CD4-positive, alpha-beta T cell treated with Interleukin-4 for 4 hours (primary cell): ENCODE measurements around the gene ASF1A.
"Not testable (repeated sequence)": the region's sequence is repeated elsewhere in the genome, so short reads cannot be mapped to it uniquely, and the experiment has no call there.

Experiments
- DNase-seq: peaks from one replicate; pipeline ENCODE4 v3.0.0-alpha.2; 2020

ASF1A gene

DNA sequence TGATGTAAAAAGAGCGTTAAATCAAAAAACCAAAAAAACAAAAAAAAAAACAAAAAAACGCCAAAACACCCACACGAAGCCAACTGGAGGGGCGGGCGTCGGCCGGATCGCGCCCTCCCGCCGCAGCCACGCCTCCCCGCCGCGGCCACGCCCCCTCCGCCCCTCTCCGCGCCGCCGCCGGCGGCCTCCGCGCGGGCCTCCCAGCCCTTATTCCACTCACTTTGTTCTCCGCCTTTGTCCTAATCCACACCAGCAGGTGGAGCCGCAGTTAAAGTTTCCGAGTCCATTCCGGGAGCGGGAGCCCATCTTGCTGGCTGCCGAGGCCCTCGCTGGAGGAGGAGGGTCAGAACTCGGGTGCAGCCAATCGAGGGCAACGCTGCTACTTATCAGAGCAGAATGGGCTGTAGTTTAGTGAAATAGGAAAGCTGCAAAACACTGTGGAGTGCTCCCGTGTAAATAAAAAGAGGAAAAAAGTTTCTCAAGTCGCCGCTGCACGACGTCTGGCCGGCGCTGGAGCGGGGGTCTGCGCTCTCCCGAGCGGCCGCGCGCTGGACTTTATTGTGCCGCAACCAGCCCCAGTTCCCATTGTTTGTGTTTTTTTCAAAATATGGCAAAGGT is at the start of gene ASF1A:
Gene ASF1A, plus strand, starts transcription at position 346 of the 618 bp plus-strand sequence. Its CDS starts 262 bp downstream, at position 608.
- DNase-seq = peak; percentile 99

DNA sequence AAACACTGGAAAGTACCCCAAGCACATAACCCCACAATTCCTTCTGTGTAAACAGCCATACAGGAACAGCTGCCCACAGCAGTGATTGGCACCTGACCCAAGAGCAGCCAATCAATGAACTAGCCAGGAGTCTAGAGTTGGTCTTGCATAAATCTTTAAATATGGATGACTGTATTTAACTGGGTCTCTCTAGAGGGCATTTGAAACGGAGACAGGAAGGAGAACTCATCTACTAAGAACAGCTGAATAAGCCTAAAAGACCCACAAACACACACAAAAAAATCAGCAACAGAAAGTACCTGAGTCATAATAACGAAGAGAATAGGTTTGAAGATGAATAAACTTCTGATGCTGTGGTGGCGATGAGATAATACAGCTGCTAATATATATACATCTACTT is 49.0 kb upstream of the ASF1A start:
- DNase-seq = peak; percentile 48

DNA sequence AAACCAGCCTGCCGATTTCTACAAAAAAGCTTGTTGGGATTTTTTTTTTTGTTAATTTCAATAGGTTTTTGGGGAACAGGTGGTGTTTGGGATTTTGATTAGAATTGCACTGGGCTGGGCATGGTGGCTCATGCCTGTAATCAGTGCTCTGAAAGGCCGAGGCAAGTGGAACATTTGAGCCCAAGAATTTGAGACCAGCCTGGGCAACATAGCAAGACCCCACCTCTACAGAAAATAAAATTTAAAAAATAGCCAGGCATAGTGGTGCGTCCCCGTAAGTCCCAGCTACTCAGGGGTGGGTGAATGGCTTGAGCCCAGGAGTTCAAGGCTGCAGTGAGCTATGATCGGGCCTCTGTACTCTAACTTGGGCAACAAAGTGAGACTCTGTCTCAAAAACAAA is 40.5 kb upstream of the ASF1A start:
- DNase-seq = no peak

DNA sequence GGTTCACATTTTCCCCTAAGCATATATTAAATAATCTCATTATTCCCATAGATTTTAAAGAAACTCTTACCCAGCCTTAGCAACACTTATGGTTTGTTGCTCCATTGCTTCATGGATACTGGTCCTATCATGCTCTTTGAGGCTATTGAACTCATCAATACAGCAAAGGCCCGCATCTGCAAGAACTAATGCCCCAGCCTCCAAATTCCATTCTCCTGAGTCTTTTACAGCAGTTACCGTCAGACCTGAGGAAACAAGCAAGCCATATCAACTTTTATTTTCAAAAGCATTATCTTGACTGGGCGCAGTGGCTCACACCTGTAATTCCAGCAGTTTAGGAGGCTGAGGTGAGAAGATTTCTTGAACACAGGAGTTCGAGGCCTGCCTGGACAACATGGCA is 37.7 kb upstream of the ASF1A start:
- no peak for DNase-seq

DNA sequence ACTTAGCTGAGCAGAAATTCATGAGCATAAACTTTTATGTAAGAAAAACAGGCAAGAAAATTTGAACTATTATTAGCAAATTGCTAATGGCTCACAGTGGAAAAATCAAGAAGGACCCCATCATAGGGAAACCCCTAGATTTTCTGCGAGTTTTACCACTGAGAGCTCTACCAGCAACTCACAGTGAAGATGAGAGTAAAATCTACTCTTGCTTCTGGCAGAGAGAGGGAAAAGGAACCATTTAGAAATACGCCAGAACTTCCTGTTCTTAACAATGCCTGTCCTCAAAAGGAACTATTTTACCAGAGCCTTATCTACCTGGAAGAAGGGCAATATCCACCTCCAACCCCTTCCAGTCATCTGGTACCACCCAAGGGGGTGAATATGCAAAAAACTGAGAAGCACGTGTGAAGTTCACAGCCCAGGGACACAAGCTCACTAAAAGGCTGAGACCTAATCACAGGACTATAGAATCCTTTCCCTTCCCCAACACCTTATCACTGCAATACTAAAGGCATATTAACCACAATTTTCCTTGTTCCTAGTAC is 34.4 kb upstream of the ASF1A start:
- no peak for DNase-seq

DNA sequence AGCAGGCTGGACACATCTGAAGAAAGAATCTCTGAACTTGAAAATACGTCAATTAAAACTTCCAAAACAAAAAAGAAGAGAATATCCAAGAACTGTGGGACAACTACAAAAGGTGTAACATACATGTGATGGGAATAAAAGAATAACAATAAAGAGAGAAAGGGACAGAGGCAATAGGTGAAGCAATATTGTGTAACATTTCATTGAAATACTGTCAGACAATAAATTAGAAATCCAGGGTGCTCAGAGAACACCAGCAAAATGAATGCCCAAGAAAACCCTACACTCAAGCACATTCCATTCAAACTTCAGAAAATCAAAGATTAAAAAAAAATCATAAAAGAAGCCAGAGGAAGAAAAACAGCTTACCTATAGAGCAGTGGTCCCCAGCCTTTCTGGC is 33.6 kb upstream of the ASF1A start:
- no peak for DNase-seq

DNA sequence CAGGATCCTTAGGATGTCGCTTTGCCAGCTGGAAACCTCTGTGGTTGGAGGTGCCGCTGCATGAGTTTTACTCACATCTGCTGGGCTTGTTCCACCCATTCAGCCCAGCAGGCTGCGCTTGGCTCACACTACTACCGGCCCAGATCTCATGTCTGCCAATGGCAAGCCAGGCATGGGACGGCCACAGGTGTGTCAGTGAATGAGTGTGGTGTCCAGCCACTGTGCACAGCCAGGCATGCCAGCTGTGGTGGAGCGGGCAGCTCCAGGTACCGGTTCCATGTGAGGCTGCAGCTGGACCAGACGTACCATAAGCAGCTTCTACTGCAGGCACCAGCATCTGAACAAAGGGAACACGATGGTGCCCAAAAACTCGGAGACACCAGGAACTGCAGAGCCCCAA is 33.1 kb upstream of the ASF1A start:
- no peak for DNase-seq

DNA sequence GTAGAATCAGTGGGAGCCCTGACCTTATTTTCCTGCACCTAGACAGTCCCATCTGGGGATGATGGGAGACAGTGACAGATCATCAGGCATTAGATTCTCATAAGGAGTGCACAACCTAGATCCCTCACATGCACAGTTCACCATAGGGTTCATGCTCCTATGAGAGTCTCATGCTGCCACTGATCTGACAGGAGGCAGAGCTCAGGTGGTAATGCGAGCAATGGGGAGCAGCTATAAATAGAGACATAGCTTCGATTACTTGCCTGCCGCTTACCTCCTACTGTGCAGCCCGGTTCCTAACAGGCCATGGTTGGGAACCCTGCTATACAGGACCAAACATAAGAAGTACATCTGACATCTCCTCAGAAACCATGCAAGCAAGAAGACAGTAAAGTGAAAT is 31.5 kb upstream of the ASF1A start:
- no peak for DNase-seq

DNA sequence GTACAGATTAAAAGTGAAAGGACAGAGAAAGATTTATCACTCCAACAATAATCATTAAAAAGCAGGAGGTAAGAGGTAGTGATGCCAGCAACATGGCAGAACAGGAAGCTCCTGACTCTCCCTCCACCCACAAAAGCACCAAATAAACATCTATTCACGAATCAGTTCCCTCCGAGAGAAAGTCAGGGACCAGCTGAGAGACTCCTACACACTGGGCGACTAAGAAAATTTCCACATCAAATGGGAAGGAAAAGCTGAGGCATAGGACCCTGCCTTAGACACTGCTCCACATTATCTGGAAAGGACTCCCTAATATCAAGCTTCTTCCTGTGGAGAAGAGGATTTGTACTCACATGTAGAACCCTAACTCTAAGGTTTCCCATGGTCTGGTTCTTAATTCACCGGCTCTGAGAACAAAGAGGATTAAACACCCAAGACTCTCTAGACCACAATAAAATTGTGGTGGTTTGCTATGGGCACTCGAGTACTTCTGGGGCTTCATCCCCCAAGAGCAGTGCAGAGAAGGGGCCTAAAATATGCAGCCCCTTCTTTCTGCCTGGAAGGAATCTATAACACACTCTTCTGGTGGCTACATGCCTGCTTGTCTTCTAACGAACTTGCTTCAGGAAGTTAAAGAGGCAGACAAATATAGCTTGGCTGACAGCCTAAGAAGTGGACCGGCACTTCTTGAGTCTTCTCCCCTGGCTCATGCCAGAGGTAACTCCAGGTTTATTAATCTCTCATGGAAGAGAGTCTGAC is 29.4 kb upstream of the ASF1A start:
- DNase-seq = no peak

DNA sequence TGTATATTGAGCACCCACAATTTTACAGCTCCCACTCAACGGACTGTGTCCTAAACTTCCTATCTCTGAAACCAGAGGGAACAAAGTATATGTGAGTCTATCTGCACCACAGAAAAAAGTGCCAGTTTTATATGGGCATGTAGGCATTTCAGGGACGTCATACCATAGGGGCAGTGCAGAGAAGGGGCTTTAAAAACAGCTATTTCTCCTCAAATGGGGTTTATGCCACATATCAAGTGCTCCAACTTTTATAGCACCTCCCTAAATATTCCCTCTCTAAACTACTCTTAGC is 28.9 kb upstream of the ASF1A start:
- DNase-seq = no peak

DNA sequence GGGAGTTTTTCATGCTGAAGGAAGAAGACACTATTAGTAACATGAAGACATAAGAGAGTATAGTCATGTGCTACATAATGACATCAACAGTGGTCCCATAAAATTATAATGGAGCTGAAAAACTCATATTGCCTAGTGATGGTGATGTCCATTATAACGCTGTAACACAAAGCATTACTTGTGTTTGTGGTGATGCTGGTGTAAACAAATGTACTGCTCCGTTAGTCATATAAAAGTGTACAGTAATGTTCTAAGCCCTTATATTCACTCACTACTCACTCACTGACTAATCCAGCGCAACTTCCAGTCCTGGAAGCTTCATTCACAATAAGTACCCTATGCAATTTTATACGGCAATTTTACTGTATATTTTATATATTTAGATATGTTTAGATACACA is 26.8 kb upstream of the ASF1A start:
- no peak for DNase-seq

DNA sequence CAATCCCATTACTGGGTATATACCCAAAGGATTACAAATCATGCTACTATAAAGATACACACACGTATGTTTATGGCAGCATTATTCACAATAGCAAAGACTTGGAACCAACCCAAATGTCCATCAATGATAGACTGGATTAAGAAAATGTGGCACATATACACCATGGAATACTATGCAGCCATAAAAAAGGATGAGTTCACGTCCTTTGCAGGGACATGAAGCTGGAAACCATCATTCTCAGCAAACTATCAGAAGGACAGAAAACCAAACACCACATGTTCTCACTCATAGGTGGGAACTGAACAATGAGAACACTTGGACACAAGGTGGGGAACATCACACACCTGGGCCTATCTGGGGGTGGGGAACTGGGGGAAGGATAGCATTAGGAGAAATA is 25.1 kb upstream of the ASF1A start:
- DNase-seq = not testable (repeated sequence)

DNA sequence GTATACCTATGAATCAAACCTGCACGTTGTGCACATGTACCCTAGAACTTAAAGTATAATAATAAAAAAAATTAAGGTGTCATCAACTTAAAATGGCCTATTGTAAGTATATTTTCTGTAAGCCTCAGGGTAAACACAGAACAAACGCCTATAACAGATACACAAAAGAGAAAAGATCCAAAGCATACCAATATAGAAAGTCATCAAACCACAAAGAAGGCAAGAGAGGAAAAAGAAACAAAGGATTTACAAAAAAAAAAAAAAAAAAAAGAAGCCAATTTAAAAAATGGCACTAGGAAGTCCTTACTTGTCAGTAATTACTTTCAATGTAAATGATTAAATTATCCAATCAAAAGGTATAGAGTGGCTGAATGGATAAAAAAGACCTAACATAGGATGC is 24.6 kb upstream of the ASF1A start:
- no peak for DNase-seq

DNA sequence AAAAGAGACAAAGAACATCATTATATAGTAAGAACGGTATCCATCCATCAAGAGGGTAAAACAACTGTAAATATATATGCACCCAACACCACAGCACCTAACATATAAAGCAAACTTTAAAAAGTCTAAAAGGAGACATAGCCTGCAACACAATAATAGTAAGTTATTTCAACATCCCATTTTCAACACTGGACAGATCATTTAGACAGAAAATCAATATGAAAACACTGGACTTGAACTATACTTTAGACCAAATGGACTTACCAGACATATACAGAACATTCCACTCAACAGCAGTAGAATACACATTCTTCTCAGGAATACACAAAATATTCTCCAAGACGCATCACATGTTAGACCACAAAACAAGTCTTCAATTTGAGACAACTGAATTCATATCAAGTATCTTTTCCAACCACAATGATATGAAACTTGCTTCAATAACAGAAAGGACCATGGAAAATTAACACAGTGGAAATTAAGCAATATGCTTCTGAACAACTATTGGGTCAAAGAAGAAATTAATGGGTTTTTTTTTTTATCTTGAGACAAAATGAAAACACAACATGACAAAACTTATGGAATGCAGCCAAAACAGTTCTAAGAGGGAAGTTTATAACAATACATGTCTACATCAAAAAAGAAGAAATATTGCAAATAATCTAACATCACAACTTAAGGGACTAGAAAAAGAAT is 23.9 kb upstream of the ASF1A start:
- DNase-seq = no peak

DNA sequence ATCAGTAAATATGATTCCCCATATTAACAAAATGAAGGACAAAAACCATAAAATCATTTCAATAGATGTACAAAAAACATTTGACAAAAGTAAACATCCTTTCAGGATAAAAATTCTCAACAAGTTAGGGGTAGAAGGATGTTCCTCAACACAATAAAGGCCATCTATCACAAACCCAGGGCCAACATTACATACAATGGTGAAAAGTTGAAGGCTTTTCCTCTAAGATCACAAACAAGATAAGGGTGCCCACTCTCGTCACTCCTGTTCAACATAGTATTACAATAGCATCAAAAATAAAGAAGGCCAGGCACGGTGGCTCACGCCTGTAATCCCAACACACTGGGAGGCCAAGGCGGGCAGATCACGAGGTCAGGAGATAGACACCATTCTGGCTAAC is 22.6 kb upstream of the ASF1A start:
- DNase-seq = no peak

DNA sequence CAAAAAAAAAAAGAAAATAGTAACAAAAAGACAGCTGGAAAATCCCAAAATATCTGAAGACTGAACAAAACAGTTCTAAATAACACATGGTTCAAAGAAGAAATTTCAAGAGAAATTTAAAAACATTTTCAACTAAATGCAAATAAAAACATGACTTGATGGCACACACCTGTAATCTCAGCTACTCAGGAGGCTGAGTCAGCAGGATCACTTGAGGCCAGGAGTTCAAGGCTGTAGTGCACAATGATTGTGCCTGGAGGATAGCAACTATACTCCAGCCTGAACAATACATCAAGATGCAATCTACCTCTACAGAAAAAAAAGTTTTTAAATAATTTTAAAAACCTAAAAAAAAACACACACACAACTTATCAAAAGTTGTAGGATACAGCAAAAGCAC is 21.6 kb upstream of the ASF1A start:
- no peak for DNase-seq

DNA sequence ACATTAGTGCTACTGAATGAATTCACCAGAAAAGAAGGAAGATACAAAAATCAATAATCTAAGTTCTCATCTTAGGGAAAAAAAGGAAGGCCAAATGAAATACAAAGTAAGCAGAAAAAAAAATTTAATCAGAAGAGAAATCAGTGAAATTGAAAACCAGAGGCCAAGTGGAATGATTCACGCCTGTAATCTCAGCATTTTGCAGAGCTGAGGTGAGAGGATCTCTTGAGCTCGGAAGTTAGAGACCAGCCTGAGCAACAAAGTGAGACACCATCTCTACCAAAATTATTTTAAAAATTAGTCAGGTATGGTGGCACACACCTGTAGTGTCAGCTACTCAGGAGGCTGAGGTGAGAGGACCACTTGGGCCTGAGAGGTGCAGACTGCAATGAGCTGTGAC is 21.2 kb upstream of the ASF1A start:
- no peak for DNase-seq

DNA sequence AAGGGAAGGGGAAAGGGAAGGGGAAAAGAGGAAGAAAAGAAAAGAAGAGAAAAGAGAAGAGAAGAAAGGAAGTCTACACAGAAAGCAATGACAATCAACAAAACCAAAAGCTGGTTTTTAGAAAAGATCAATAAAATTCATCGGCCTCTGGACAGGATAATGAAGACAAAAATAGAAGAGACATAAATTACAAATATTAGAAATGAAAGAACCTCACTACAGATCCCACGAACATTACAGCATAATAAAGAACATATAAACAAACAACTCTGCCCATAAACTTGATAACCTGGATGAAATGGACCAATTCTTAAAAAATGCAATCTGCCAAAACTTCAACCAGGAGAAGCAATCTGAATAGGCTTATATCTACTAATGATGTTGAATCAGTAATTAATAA is 20.7 kb upstream of the ASF1A start:
- DNase-seq = no peak

DNA sequence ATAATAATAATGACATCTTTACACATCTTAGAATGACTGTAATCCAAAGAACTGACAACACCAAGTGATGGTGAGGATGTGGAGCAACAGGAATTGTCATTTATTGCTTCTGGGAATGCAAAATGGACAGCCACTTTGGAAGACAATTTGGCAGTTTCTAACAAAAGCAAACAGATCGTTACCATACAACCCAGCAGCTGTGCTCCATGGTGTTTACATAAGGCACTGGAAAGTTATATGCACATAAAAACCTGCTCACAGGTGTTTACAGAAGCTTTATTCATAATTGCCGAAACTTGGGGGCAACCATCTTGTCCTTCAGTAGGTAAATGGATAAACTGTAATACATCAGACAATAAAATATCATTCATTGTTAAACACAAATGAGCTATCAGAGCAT is 18.3 kb upstream of the ASF1A start:
- DNase-seq = no peak

DNA sequence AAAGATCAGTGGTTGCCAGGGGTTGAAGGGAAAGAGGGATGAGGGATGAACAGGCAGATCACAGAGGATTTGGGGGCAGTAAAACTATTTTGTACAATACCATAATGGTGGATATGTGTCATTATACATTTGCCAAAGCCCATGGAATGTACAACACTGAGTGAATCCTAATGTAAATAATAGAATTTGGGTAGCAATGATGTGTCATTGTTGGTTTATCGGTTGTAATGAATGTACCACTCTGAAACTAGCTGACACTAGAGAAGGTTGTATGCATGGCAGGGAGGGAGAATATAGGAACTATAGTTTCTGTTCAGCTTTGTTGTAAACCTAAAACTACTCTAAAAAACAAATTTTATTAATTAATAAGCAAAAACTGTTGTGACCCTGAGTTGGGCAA is 17.8 kb upstream of the ASF1A start:
- DNase-seq = no peak

DNA sequence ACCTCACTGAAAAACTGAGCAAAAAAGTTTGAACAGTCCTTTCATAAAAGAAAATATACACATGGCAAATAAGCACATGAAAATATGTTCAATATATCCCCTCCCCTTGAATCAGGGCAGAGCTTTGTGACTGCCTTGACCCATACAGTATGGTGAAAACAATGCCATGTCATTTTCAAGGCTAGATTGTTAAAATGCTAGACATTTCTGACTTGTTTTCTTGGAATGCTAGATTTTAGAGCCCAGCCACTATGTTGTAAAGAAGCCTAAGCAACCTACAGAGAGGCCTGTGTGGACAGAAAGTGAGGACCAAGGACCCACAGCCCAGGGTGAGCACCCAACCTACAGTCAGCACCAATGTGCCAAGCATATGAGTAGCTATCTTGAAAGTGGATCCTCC is 17.1 kb upstream of the ASF1A start:
- no peak for DNase-seq

DNA sequence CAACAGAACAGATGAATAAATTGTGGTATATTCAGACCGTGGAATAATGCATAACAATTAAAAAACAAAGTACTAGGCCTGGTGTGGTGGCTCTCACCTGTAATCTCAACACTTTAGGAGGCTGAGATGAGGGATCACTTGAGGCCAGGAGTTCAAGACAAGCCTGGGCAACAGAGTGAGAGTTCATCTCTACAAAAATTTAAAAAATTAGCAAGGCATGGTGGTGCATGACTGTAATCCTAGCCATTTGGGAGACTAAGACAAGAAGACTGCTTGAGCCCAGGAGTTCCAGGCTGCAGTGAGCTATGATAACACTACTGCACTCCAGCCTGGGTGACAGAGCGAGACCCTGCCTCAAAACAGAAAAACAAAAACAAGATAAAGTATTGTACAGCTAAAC is 16.1 kb upstream of the ASF1A start:
- no peak for DNase-seq

DNA sequence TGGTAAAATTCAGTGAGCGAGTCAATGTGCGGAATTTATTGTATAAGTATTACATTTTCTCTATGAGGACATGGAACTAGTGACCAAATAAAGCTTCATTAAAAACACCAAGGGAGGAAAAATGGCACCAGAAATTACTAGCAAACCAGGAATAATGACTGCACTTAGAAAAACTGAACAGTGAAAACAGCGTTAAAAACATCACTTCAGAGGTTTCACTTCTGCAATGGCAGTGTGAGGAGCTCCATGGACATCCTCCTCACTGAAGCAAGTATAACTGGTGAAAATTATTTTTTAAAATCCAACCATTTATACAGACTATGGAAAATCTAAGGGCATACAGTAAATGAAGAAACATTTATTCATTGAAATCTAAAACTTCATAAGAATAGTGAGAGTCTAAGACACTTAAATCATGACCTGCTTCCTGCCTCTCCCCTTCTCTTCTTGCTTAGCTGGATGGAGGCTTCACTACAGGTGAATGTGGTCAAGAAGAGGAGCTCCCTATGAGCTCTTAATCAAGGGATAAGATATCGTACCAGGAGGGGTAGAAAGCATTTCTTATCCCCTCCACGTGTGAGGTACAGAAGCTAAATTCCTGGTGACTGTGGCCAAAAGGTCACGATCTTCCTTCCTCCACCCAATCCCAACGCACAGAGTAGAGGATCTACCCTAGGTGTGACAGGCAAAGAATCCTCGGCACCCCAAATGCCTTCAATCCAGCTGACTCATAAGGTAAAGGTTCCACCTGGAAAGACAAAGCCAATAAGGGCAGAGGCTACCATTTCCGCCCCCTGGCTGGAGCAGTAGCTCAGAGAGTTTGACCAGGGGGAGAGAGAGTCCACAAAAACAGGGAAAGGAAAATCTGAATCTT is 12.3 kb upstream of the ASF1A start:
- DNase-seq = no peak
